HCEC 1CT (cell line): ENCODE measurements around the gene DMRTB1.
"Not testable (repeated sequence)": the region's sequence is repeated elsewhere in the genome, so short reads cannot be mapped to it uniquely, and the experiment has no call there.

Experiments
- DNase-seq: peaks from one replicate; pipeline ENCODE4 v3.0.0-alpha.2; 2017

DMRTB1 gene

GRCh38 chr1:53459321-53460175, at the start of gene DMRTB1:
TSS of gene DMRTB1 (plus strand) at chr1:53459399. CDS start at chr1:53459454, 55 bp downstream.
- DNase-seq, result no peak

DNA sequence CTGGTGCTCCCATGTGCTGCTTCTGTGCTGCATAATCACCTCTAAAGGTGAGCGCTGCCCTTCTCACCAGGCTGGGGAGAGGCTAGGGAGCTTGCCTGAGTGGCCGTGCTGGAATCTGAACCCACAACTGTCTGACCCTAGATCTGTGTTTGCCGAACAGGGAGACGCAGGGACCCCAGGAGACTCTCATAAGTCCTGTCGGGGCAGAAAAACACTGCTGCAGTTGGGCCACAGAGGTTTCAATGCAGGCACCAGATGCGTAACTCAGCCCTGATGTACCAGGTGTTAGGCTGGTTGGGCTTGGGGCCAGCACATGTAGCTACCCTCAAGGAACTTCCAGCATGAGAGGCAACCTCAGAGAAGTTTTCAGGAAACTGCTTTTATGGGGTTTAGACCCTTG, 49.5 kb upstream of the DMRTB1 start:
- DNase-seq, result no peak

GRCh38 chr1:53410100-53410541, 49.1 kb upstream of the DMRTB1 start:
- no peak for DNase-seq

- no peak for DNase-seq
Measured at GRCh38 chr1:53410701-53411100, 48.5 kb upstream of the DMRTB1 start.

DNA sequence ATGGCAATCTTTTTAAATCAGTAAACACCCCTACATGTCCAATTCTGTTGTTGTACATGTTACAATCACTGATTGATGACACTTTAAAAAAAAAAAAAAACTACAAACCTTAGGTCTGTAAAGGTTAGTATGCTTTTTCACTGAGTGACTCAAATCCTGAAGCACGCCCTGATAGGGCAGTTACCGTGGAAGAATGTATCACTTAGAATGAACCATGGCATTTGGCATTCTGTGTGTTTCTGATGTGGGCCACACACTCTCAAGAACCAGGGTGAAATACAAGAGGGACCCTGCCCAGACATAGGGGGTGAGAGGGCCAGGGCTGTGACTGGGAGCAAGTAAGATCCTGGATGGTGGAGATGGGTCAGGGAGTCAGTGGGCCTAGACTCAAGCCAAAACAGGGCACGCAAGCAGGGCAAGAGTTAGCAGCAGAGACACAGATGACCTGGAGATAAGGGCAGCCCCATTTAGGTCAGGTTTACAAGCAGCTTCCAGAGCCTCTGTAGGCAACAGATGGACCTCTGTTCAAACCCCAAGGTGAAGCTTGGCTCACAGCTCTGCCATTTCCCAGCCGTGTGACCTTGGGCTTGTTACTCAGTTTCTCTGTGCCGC, 47.6 kb upstream of the DMRTB1 start:
- DNase-seq, result no peak

- no peak for DNase-seq
Measured at GRCh38 chr1:53412285-53413174, 46.7 kb upstream of the DMRTB1 start.

DNA sequence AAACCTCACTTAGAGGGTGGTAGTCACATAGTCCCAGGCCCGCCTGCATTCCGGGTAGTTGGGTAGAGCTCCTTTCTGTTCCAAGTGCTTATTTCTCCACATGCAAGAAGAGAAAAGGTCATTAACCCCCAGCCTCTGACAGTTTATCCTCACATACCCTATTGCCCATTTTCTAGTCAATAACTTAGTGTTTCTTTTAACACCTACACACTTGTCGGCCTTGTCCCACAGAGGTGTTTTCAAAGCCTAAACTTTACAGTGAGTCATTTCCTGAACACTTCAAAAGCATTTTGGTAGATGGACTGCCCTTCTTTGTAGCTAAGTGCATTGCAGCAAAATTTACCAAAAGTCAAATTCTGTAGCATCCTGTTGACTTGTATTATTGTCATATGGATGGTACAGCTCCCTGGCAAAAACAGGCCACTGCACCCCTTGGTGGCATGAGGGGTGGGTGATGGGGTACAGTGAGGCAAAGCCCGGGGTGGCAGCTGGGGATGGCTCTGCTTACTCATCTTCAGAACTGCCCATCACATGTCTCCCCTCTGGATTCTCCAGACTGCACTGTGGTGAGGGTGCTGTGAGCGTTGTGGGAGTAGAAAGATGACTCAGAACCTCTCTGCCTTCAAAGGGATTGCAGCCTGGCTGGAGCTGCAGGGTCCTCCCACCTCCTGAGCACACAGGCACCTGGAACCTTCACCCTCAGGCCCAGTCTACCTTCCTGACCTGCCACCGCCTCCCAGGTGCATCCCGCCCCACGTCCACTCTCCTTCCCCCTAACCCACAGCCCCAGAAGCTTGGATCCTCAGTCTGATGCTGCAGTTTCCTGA, 45.8 kb upstream of the DMRTB1 start:
- DNase-seq, result peak; percentile 84

DNA sequence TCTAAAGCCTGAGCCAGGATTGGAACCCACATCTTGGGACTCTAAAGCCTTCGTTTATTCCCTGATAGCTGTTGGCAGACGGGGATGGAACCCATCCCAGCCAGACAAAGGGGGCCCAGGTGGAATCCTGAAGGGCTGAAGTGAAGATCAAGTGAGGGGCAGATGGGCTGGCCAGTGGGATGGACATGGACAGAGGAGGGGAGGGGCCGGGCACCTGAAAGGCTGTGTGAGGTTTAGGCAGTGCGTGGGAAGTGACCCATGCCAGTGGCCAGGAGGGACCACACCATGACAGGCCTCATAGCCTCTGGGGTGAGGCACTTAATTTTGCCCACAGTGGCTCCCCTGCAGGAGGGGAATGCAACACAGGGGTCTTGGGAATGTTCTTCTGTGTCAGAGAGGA, 44.6 kb upstream of the DMRTB1 start:
- no peak for DNase-seq

- no peak for DNase-seq
Measured at GRCh38 chr1:53415432-53415831, 43.8 kb upstream of the DMRTB1 start.

GRCh38 chr1:53416269-53416813, 42.9 kb upstream of the DMRTB1 start:
- DNase-seq, result no peak

- DNase-seq, result no peak
Measured at GRCh38 chr1:53417074-53417511, 42.1 kb upstream of the DMRTB1 start.

GRCh38 chr1:53419034-53419433, 40.2 kb upstream of the DMRTB1 start:
- no peak for DNase-seq

- DNase-seq, result no peak
Measured at GRCh38 chr1:53420341-53420740, 38.9 kb upstream of the DMRTB1 start.

DNA sequence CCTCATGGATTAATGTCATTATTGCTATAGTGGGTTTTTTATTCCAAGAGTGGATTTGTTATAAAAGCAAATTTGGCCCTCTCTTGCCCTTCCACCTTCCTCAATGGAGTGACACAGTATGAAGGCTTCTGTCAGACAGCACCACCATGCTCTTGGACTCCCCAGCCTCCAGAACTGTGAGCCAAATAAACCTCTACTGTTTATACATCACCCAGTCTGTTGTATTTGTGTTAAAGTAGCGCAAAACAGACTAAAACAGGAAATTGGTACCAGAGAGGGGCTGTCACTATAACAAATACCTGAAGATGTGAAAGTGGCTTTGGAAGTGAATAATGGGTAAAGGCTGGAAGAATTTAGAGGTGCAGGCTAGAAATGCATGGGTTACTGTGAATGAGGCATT, 38.0 kb upstream of the DMRTB1 start:
- DNase-seq, result no peak

- DNase-seq, result no peak
Measured at GRCh38 chr1:53430261-53430660, 28.9 kb upstream of the DMRTB1 start.

- DNase-seq, result no peak
Measured at GRCh38 chr1:53430779-53431178, 28.4 kb upstream of the DMRTB1 start.

DNA sequence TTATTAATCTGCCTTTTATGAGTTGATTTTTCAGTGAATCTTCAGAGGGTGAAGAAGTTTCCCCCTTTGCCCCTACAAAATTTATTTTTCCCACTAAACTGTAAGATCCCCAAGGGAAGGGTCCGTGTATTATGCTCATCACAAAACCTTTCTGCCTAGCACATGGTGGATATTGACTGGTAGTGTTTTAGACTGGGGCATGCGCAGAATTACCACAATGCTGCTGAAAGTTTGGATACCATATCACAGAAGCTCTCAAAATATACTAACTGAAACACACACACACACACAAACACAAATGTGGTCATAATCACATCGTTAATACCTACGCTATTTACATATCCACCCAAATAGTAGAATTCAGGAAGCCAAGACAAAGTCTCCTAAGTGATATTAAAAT, 28.0 kb upstream of the DMRTB1 start:
- DNase-seq, result no peak

DNA sequence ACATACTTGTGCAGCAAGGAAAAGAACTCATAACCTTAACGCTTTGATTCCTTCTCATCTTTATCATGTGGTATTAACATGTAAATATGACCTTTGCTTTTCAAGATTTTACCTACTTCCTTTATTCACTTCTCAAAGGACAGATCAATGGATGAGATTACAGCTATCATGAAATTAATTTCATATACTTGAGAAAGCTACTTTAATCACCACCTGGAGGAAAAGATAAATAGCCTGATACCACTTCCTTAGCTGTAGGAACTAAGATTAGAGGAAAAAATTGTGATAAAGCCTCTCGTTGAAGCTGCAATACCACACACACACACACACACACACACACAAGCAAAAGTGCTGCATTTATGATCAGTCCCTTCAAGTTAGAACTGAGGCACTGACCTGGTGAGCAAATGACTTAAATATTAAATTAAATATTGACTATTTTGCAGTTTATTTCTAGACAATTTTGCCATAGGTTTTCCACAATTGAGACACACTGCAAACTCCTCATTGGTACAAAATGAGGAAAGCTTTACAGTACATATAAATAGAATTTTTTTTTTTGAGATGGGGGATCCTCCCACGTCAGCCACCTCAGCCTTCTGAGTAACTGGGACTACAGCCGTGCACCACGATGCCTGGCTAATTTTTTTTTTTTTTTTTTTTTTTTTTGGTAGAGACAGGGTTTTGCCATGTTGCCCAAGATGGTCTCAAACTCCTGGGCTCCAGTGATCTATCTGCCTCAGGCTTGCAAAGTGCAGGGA, 27.2 kb upstream of the DMRTB1 start:
- DNase-seq, result no peak

DNA sequence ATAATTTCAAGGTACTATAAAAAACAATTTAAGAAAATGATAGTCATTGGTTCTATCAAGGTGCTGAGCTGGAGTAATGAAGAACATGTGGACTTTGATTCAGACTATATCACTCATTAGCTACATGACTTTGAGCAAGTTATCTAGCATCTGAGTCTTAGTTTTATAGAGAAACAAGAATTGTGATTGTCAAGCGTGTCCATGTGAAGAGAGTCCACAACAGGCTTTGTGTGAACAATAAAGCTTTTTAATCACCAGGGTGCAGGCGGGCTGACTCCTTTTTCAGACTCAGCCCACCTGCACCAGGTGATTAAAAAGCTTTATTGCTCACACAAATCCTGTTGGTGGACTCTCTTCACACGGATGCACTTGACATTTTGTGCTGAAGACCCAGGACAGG, 26.6 kb upstream of the DMRTB1 start:
- no peak for DNase-seq

DNA sequence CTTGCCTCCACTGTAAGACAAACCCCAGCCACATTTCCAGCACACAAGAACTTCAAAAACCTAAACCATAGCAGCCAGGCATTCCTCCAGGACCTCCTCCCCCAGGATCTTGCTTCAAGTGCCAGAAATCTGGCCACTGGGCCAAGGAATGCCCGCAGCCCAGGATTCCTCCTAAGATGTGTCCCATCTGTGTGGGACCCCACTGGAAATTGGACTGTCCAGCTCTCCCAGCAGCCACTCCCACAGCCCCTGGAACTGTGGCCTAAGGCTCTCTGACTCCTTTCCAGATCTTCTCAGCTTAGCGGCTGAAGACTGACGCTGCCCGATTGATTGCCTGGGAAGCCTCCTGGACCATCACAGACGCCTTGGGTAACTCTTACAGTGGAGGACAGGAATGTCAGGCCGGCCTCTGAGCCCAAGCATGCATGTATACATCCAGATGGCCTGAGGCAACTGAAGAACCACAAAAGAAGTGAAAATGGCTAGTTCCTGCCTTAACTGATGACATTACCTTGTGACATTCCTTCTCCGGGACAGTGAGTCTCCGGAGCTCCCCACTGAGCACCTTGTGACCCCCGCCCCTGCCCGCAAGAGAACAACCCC, 24.7 kb upstream of the DMRTB1 start:
- DNase-seq, result not testable (repeated sequence)

DNA sequence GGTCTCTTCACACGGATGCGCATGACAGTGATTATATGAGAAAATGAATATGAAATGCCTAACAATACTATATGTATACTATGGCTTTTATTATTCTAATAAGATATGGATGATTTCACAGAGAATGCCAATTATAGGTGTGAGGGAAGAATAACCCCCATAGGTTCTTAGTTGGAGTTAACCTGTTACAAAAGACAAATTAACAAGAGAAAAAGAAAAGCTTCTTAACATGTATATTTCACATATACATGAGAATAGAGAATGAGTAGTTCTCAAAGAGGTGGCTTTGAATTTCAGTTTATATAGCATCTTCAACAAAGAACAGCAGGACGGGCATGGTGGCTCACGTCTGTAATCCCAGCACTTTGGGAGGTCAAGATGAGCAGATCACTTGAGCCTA, 24.0 kb upstream of the DMRTB1 start:
- DNase-seq, result no peak
